PC-9 (cell line): ENCODE data around the gene SNPH. TPM values are rescaled to one million over a fixed set of nuclear protein-coding genes. Genes with fewer than 3 reads are reported as not detected.

ENCODE experiments used
- BruUV-seq: library from RNA; stranded (reverse); fragments of 400-500 nt; replicated peaks from 2 replicates; lab custom pipeline; 2021; lab: Mats Ljungman, UMichigan
- CTCF ChIA-PET: fragments of 300-600 bp; sonication (Branson Sonifier 250); formaldehyde crosslinking; loops from one replicate; lab custom pipeline; 2022; ENCODE audit warnings: antibody characterized with exemption; lab: Charles Lee
- POLR2A ChIA-PET: fragments of 300-600 bp; sonication (Branson Sonifier 250); formaldehyde crosslinking; loops from one replicate; lab custom pipeline; 2022; ENCODE audit warnings: antibody characterized with exemption; ENCODE audit not compliant: unreplicated experiment; lab: Charles Lee
- DNase-seq, 2 experiments: peaks; one replicate each; pipeline versions ENCODE4 v3.0.0 to v3.0.0-alpha.2; 2015 to 2022; ENCODE audit warnings: mixed read lengths in 1 of 2
- H2AFZ ChIP-seq: fragments of 200-600 bp; sonication (generic); 2 replicates; pipeline ENCODE4 v1.8.1; 2017; ENCODE audit warnings: antibody characterized with exemption
- H3F3A ChIP-seq: fragments of 200-600 bp; sonication (generic); 2 replicates; pipeline ENCODE4 v1.8.1; 2017; ENCODE audit warnings: antibody characterized with exemption, mild to moderate bottlenecking, low read depth; ENCODE audit not compliant: insufficient read depth
- H3K27ac ChIP-seq: fragments of 200-600 bp; sonication (generic); 2 replicates; pipeline ENCODE4 v1.6.1; 2016; ENCODE audit warnings: mixed run types
- H3K27me3 ChIP-seq: fragments of 200-600 bp; sonication (generic); 2 replicates; pipeline ENCODE4 v1.6.1; 2016; ENCODE audit warnings: low read depth, mixed run types; ENCODE audit not compliant: insufficient read depth
- H3K36me3 ChIP-seq: fragments of 200-600 bp; sonication (generic); 2 replicates; pipeline ENCODE4 v1.6.1; 2016; ENCODE audit warnings: low read depth, mixed run types
- H3K4me1 ChIP-seq: fragments of 200-600 bp; sonication (generic); replicated peaks from 2 replicates; pipeline ENCODE4 v1.6.1; 2016; ENCODE audit warnings: mixed run types; ENCODE audit not compliant: insufficient read depth
- H3K4me2 ChIP-seq: fragments of 200-600 bp; sonication (generic); 2 replicates; pipeline ENCODE4 v1.6.1; 2017; ENCODE audit warnings: mixed run types
- H3K4me3 ChIP-seq: fragments of 200-600 bp; sonication (generic); 2 replicates; pipeline ENCODE4 v1.6.1; 2016; ENCODE audit warnings: mixed run types
- H3K79me2 ChIP-seq: fragments of 200-600 bp; sonication (generic); 2 replicates; pipeline ENCODE4 v1.6.1; 2017; ENCODE audit warnings: low read depth, mixed run types
- H3K9me2 ChIP-seq: fragments of 200-600 bp; sonication (generic); 2 replicates; pipeline ENCODE4 v1.8.1; 2017; ENCODE audit warnings: mild to moderate bottlenecking; ENCODE audit not compliant: insufficient read depth
- H3K9me3 ChIP-seq: fragments of 200-600 bp; sonication (generic); 2 replicates; pipeline ENCODE4 v1.8.1; 2016; ENCODE audit warnings: low read depth; ENCODE audit not compliant: insufficient read depth
- H4K20me1 ChIP-seq: fragments of 200-600 bp; sonication (generic); 2 replicates; pipeline ENCODE4 v1.8.1; 2017; ENCODE audit not compliant: insufficient read depth
- CTCF ChIP-seq: fragments of 200-600 bp; sonication (generic); conservative IDR thresholded peaks from 2 replicates; pipeline ENCODE4 v1.6.1; 2017; ENCODE audit warnings: mixed run types, antibody characterized with exemption, mild to moderate bottlenecking, moderate library complexity
- EZH2 ChIP-seq: fragments of 200-600 bp; sonication (generic); IDR thresholded peaks from 2 replicates; pipeline ENCODE4 v1.8.0; 2017; ENCODE audit warnings: antibody characterized with exemption, low read depth
- intact Hi-C: fragments of 100-400 bp; cut with micrococcal nuclease; formaldehyde crosslinking; loops from one replicate; pipeline ENCODE4 v1.10.0; 2022; ENCODE audit not compliant: unreplicated experiment
- total RNA-seq: library from RNA; stranded (reverse); gene quantifications from 2 replicates; pipeline ENCODE4 v1.2.3, GENCODE V29; 2021

The SNPH gene
- total RNA-seq, 1 experiment from 2014 or later = 3.4 TPM

DNA sequence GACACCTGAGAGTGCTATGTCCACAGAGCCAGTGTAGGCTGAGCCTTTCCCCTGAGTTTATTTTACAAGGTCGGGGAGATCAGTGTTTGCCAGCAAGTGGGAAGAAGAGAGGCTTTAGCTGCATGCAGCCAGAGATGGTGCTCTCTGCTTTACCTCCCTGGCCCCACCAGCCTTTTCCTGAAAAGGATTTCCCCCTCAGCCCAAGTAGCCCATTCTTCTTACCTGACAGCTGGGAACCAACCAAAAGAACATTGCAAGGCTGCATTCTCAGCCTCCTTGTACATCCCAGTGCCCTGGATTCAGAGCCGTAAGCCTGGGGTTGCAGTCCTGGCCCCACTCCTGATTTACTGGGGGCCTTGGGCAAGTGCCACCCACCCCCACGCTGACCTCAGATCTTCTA lies 16.9 kb downstream of the SNPH start:
- intact Hi-C loops = no loop called here
- ChIA-PET CTCF (no interaction called here), POLR2A (no interaction called here)
- Histone ChIP-seq H2AFZ (no peak overlapping the region), H4K20me1 (no peaks in the 10 kb centered on the region), H3K4me2 (no peak overlapping the region), H3K4me1 (no peaks in the 10 kb centered on the region), H3K9me3 (no peaks in the 10 kb centered on the region), H3K9me2 (no peaks in the 10 kb centered on the region), H3F3A (no peaks in the 10 kb centered on the region), H3K79me2 (no peaks in the 10 kb centered on the region), H3K36me3 (no peaks in the 10 kb centered on the region), H3K27ac (no peak overlapping the region), H3K4me3 (no peak overlapping the region), H3K27me3 (no peaks in the 10 kb centered on the region)
- TF ChIP-seq CTCF (no peak), EZH2 (no peak)
- BruUV-seq = no TSS peak
- no peak for DNase-seq

- no peak for DNase-seq
- H3F3A ChIP-seq = no peaks in the 10 kb centered on the region
- ChIA-PET CTCF (no interaction called here), POLR2A (no interaction called here)
- H3K9me2 ChIP-seq = no peaks in the 10 kb centered on the region
- no peaks in the 10 kb centered on the region for H3K4me1 ChIP-seq
- TF ChIP-seq CTCF = no peak
- TF ChIP-seq EZH2 = no peak
- H3K4me3 ChIP-seq = no peak overlapping the region
- no peaks in the 10 kb centered on the region for H3K36me3 ChIP-seq
- H4K20me1 ChIP-seq = no peaks in the 10 kb centered on the region
- no peaks in the 10 kb centered on the region for H3K79me2 ChIP-seq
- no peak overlapping the region for H2AFZ ChIP-seq
- no peaks in the 10 kb centered on the region for H3K27me3 ChIP-seq
- H3K9me3 ChIP-seq = no peaks in the 10 kb centered on the region
- BruUV-seq = no TSS peak
- no peak overlapping the region for H3K4me2 ChIP-seq
- intact Hi-C loops = no loop called here
- H3K27ac ChIP-seq = no peak overlapping the region
Measured at GRCh38 chr20:1283522-1284510, 17.7 kb downstream of the SNPH start.

- Histone ChIP-seq H2AFZ (no peak overlapping the region), H4K20me1 (no peaks in the 10 kb centered on the region; the same call in 1 of the 2 replicates), H3F3A (no peaks in the 10 kb centered on the region), H3K79me2 (no peaks in the 10 kb centered on the region), H3K27me3 (no peaks in the 10 kb centered on the region), H3K27ac (no peak overlapping the region), H3K9me3 (no peaks in the 10 kb centered on the region), H3K4me1 (no peaks in the 10 kb centered on the region), H3K4me2 (no peak overlapping the region), H3K36me3 (no peaks in the 10 kb centered on the region), H3K9me2 (no peaks in the 10 kb centered on the region), H3K4me3 (no peak overlapping the region)
- POLR2A ChIA-PET = no interaction called here
- no TSS peak for BruUV-seq
- intact Hi-C loops = no loop called here
- TF ChIP-seq EZH2 (no peak), CTCF (no peak)
- no peak for DNase-seq
- CTCF ChIA-PET = no interaction called here
Measured at GRCh38 chr20:1286267-1287024, 20.4 kb downstream of the SNPH start.
